NCI-H226 (cell line): ENCODE measurements around the gene MLXIPL.
"Not testable (repeated sequence)": the region's sequence is repeated elsewhere in the genome, so short reads cannot be mapped to it uniquely, and the experiment has no call there.

ENCODE experiments used
- DNase-seq: peaks from one replicate; pipeline ENCODE4 v3.0.0-alpha.2; 2015

MLXIPL gene

GRCh38 chr7:73644688-73645286 lies 20.5 kb upstream of the MLXIPL start:
- DNase-seq, result no peak

- DNase-seq, result no peak
Observed at GRCh38 chr7:73642834-73643233, 18.5 kb upstream of the MLXIPL start.

GRCh38 chr7:73638911-73639310 lies 14.6 kb upstream of the MLXIPL start:
- no peak for DNase-seq

- no peak for DNase-seq
Observed at GRCh38 chr7:73635428-73636200, 11.3 kb upstream of the MLXIPL start.

- DNase-seq, result no peak
Observed at GRCh38 chr7:73633844-73634243, 9.5 kb upstream of the MLXIPL start.

GRCh38 chr7:73633323-73633722 lies 9.0 kb upstream of the MLXIPL start:
- no peak for DNase-seq

- no peak for DNase-seq
Observed at GRCh38 chr7:73631558-73631957, 7.2 kb upstream of the MLXIPL start.

GRCh38 chr7:73628504-73628903 lies 4.2 kb upstream of the MLXIPL start:
- no peak for DNase-seq

- DNase-seq, result peak; percentile 43
Observed at GRCh38 chr7:73626814-73627213, 2.5 kb upstream of the MLXIPL start.

GRCh38 chr7:73625276-73625675 lies 954 bp upstream of the MLXIPL start:
- no peak for DNase-seq

GRCh38 chr7:73624669-73625001 lies 313 bp upstream of the MLXIPL start:
- no peak for DNase-seq

GRCh38 chr7:73622909-73623797 lies 1.2 kb downstream of the MLXIPL start:
- peak; percentile 26 for DNase-seq

GRCh38 chr7:73622527-73622908 lies 1.8 kb downstream of the MLXIPL start:
- no peak for DNase-seq

- DNase-seq, result no peak
Observed at GRCh38 chr7:73621168-73622063, 2.9 kb downstream of the MLXIPL start.

GRCh38 chr7:73619394-73619793 lies 4.9 kb downstream of the MLXIPL start:
- not testable (repeated sequence) for DNase-seq

GRCh38 chr7:73618538-73618937 lies 5.8 kb downstream of the MLXIPL start:
- DNase-seq, result no peak

GRCh38 chr7:73617520-73617919 lies 6.8 kb downstream of the MLXIPL start:
- not testable (repeated sequence) for DNase-seq

- DNase-seq, result no peak
Observed at GRCh38 chr7:73615886-73616285, 8.4 kb downstream of the MLXIPL start.

- DNase-seq, result not testable (repeated sequence)
Observed at GRCh38 chr7:73614937-73615336, 9.4 kb downstream of the MLXIPL start.

- DNase-seq, result peak; percentile 34
Observed at GRCh38 chr7:73613954-73614735, 10.2 kb downstream of the MLXIPL start.

GRCh38 chr7:73612598-73613269 lies 11.6 kb downstream of the MLXIPL start:
- peak; percentile 62 for DNase-seq
